Smooth muscle cell (in vitro differentiated cells): ENCODE results near the gene CLDND2. TPM values are rescaled to one million over a fixed set of nuclear protein-coding genes. Genes with fewer than 3 reads are reported as not detected.

Experiments
- DNase-seq: peaks from one replicate; lab custom pipeline; 2025; ENCODE audit not compliant: unreplicated experiment; lab: John Stamatoyannopoulos, UW
- H2AFZ ChIP-seq: fragments of 200-600 bp; sonication (generic); 2 replicates; pipeline ENCODE4 v1.6.0; 2016; ENCODE audit warnings: antibody characterized with exemption, low read depth, mild to moderate bottlenecking
- H3F3A ChIP-seq: fragments of 200-600 bp; sonication (generic); 2 replicates; pipeline ENCODE4 v1.6.0; 2017; ENCODE audit warnings: antibody characterized with exemption, low read depth
- H3K27ac ChIP-seq: fragments of 200-600 bp; sonication (generic); 2 replicates; pipeline ENCODE4 v1.5.1; 2016; ENCODE audit warnings: low read depth, mild to moderate bottlenecking
- H3K27me3 ChIP-seq: fragments of 200-600 bp; sonication (generic); 2 replicates; pipeline ENCODE4 v1.6.1; 2016; ENCODE audit warnings: low read depth, mild to moderate bottlenecking
- H3K36me3 ChIP-seq: fragments of 200-600 bp; sonication (generic); 2 replicates; pipeline ENCODE4 v1.5.1; 2016; ENCODE audit warnings: low read depth
- H3K4me1 ChIP-seq: fragments of 200-600 bp; sonication (generic); 2 replicates; pipeline ENCODE4 v1.5.1; 2016; ENCODE audit warnings: low read depth
- H3K4me2 ChIP-seq: fragments of 200-600 bp; sonication (generic); 2 replicates; pipeline ENCODE4 v1.6.0; 2016; ENCODE audit warnings: mild to moderate bottlenecking
- H3K4me3 ChIP-seq: fragments of 200-600 bp; sonication (generic); 2 replicates; pipeline ENCODE4 v1.5.1; 2016; ENCODE audit warnings: mild to moderate bottlenecking
- H3K79me2 ChIP-seq: fragments of 200-600 bp; sonication (generic); 2 replicates; pipeline ENCODE4 v1.6.0; 2016; ENCODE audit warnings: low read depth, mild to moderate bottlenecking
- H3K9ac ChIP-seq: fragments of 200-600 bp; sonication (generic); 2 replicates; pipeline ENCODE4 v1.6.0; 2016; ENCODE audit warnings: low read depth
- H3K9me3 ChIP-seq: fragments of 200-600 bp; sonication (generic); replicated peaks from 2 replicates; pipeline ENCODE4 v1.5.1; 2016; ENCODE audit warnings: low read depth
- H4K20me1 ChIP-seq: fragments of 200-600 bp; sonication (generic); 2 replicates; pipeline ENCODE4 v1.6.0; 2016; ENCODE audit warnings: low read depth
- WGBS: methylation state at CpG from one replicate; pipeline ENCODE4 v1.1.7; 2016; ENCODE audit warnings: low lambda C conversion rate; 5-methylcytosine and 5-hydroxymethylcytosine counted together
- polyA plus RNA-seq: library from polyadenylated mRNA; unstranded; fragments of >200 nt; fragmentation: Nextera tagmentation; extraction: Ambion mirVana; gene quantifications from 2 replicates; pipeline ENCODE4 v1.2.1, GENCODE V29; 2016
- total RNA-seq: library from RNA; depleted of rRNA; stranded (reverse); fragments of >200 nt; gene quantifications from 2 replicates; pipeline ENCODE4 v1.2.3, GENCODE V29; 2014
- TF ChIP-seq, protein P1 (sequence below): fragments of 200-600 bp; sonication (generic); IDR thresholded peaks from 2 replicates; pipeline ENCODE4 v1.5.1; 2017; ENCODE audit warnings: borderline replicate concordance, mild to moderate bottlenecking, antibody characterized with exemption; ENCODE audit not compliant: insufficient read depth, poor library complexity, severe bottlenecking

The CLDND2 gene
- total and polyA plus RNA-seq, 2 experiments from 2014 or later: 1.4 TPM; not detected in 1

DNA sequence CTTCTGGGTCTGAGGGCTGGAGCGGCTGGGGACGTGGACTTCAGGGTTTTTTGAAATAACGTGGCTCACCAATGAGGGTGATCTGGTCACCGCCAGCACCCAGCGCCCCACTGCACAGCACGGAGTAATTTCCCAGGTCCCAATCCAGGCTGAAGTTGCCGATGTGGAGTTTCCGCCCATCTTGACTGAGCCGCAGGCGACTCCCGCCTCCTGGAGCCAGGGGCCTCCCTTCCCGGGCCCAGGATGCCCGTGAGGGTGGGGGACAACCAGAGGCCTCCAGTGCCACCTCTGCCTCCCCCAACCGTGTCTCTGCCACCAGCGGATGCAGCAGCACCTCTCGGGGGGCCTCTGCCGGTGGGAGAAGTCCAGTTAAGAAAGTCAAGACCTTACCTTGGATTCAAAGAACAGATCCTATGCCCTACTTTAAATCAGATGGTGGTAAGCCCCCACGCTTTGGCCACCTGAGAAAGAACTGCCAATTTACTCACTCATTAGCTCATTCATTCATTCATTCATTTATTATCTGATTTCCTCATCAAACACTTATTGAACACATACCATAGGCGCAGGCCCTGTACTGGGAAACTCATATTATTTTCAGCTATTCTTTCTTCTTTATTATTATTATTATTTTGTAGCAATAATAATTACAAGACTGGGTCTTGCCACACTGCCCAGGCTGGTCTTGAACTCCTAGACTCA is 30.8 kb downstream of the CLDND2 start:
- TF ChIP-seq, protein P1, sequence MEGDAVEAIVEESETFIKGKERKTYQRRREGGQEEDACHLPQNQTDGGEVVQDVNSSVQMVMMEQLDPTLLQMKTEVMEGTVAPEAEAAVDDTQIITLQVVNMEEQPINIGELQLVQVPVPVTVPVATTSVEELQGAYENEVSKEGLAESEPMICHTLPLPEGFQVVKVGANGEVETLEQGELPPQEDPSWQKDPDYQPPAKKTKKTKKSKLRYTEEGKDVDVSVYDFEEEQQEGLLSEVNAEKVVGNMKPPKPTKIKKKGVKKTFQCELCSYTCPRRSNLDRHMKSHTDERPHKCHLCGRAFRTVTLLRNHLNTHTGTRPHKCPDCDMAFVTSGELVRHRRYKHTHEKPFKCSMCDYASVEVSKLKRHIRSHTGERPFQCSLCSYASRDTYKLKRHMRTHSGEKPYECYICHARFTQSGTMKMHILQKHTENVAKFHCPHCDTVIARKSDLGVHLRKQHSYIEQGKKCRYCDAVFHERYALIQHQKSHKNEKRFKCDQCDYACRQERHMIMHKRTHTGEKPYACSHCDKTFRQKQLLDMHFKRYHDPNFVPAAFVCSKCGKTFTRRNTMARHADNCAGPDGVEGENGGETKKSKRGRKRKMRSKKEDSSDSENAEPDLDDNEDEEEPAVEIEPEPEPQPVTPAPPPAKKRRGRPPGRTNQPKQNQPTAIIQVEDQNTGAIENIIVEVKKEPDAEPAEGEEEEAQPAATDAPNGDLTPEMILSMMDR: no peak

DNA sequence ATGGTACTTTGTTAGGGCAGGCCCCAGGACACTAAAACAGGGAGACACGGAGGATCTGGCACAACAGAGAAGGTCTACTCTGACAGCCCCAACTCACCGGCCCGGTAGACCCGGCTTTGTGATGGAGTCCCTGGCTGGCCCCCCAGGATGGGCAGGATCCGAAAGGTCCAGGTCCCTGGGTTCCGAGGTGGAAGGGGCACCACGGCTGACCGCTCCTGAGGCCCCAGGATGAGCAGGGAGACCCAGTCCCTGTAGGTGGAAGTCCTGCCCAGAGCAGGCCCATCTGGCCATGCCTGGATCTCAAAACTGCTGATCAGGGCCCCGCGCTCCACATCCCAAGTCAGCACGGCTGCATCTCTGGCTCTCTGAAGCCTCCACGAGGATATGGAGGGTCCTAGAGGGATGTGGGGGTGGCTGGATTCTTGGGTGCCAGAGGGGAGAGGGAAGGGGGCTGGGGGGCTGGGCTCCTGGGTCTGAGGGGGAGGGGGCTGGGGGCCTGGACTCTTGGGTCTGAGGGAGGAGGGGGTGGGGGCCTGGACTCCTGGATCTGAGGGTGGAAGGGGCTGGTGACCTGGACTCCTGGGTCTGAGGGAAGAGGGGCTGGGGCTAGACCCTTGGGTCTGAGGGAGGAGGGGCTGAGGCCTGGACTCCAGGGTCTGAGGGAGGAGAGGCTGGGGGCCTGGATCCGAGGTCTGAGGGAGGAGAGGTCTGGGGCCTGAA is 31.5 kb downstream of the CLDND2 start:
- Histone ChIP-seq H2AFZ (no peak overlapping the region), H3K4me2 (no peak overlapping the region), H3K4me1 (no peaks in the 10 kb centered on the region), H3K9me3 (no peaks in the 10 kb centered on the region), H3K79me2 (no peaks in the 10 kb centered on the region), H4K20me1 (no peaks in the 10 kb centered on the region), H3K36me3 (no peaks in the 10 kb centered on the region), H3K27ac (no peak overlapping the region), H3F3A (no peaks in the 10 kb centered on the region), H3K9ac (no peak overlapping the region), H3K4me3 (no peak overlapping the region), H3K27me3 (no peaks in the 10 kb centered on the region)
- WGBS: 96% methylated on average over 13 of the region's 13 CpGs
- no peak for DNase-seq
- TF ChIP-seq, protein P1: no peak

More for the DNA sequence above, 30.8 kb downstream of the CLDND2 start:
- Histone ChIP-seq H3K27ac (no peak overlapping the region), H3K27me3 (no peaks in the 10 kb centered on the region), H4K20me1 (no peaks in the 10 kb centered on the region), H3K9ac (no peak overlapping the region), H3K4me3 (peak overlapping the region; percentile 64), H3F3A (no peaks in the 10 kb centered on the region), H3K4me1 (no peaks in the 10 kb centered on the region), H3K9me3 (no peaks in the 10 kb centered on the region), H3K79me2 (no peaks in the 10 kb centered on the region), H3K36me3 (no peaks in the 10 kb centered on the region), H2AFZ (peak overlapping the region; percentile 53), H3K4me2 (peak overlapping the region; percentile 88)
- DNase-seq: no peak
- 92% methylated on average over 18 of the region's 19 CpGs for WGBS

DNA sequence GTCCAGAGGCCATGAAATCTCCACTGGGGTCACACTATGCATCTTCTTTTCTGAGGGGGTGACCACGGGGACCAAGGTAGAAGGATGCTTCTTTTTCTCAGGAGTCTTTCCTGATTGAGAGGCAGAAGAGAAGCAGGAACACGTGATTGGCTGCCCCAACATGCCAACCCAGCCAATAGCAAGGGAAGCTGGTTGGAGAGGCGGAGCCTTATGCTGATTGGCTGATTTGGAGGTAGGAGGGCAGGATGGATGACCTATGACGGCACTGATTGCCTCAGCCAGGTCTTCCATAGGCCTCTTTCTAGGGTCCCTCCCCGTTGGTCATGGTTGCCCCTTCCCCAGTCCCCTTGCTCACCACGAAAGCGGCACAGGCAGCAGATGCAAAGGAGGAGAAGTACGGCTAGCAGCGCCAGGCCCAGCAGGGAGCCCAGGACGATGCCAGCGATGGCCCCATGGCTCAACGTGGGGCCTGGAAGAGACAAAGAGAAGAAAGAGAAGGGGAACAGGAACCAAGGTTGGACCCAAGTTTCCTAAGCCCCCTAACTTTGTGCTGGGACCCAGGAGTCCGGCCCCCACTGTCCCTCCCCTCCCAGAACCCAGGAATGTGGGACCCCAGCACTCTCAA is 34.9 kb downstream of the CLDND2 start:
- H3K36me3 ChIP-seq: no peaks in the 10 kb centered on the region
- no peak for DNase-seq
- H2AFZ ChIP-seq: no peak overlapping the region
- no peaks in the 10 kb centered on the region for H3K27me3 ChIP-seq
- no peak overlapping the region for H3K4me2 ChIP-seq
- H3K9ac ChIP-seq: no peak overlapping the region
- TF ChIP-seq, protein P1: no peak
- H3K4me3 ChIP-seq: no peak overlapping the region
- H3K9me3 ChIP-seq: no peaks in the 10 kb centered on the region
- 94% methylated on average over 12 of the region's 13 CpGs for WGBS
- H3K27ac ChIP-seq: no peak overlapping the region
- no peaks in the 10 kb centered on the region for H3F3A ChIP-seq
- H3K4me1 ChIP-seq: no peaks in the 10 kb centered on the region
- H4K20me1 ChIP-seq: no peaks in the 10 kb centered on the region
- no peaks in the 10 kb centered on the region for H3K79me2 ChIP-seq
